ENCODE measurements around the gene GDF3.

The GDF3 gene

GRCh38 chr12:7681535-7681934, 14.0 kb downstream of the GDF3 start:
- H3K4me1 ChIP-seq (ENCODE audit: control insufficient read depth, insufficient read depth, low read length) = no peaks in the 10 kb centered on the region
- ChIA-PET CTCF (no interaction called here), POLR2A (no interaction called here)
- no peak overlapping the region for H3K4me3 ChIP-seq (ENCODE audit: low read depth, low read length)
- H3K9me3 ChIP-seq (ENCODE audit: control insufficient read depth, insufficient read depth, low read depth, low read length) = no peaks in the 10 kb centered on the region
- TF ChIP-seq ZNF280D (tag by site-specific recombination; IDR thresholded peaks at IDR 0.05) = no peak
- TF ChIP-seq ZNF621 (tag by site-specific recombination; IDR thresholded peaks at IDR 0.05) = no peak
- no peak for TF ChIP-seq ZBTB8A (tag by site-specific recombination; IDR thresholded peaks at IDR 0.05)
- no peak for TF ChIP-seq ZNF239 (tag by site-specific recombination; IDR thresholded peaks at IDR 0.05)
- TF ChIP-seq ZNF664 (tag by site-specific recombination; IDR thresholded peaks at IDR 0.05) = no peak
- TF ChIP-seq ZNF140 (tag by site-specific recombination; IDR thresholded peaks at IDR 0.05) = no peak
- no peak for TF ChIP-seq PRDM1 (tag by site-specific recombination; IDR thresholded peaks at IDR 0.05)
- no peaks in the 10 kb centered on the region for H3K36me3 ChIP-seq (ENCODE audit: control insufficient read depth in 2 of 2, insufficient read depth in 1 of 2, low read length in 2 of 2)
- no peak overlapping the region for H3K27ac ChIP-seq (ENCODE audit: extremely low read depth, low read depth, low read length)

GRCh38 chr12:7679251-7680045, 16.1 kb downstream of the GDF3 start:
- CTCF ChIA-PET = interaction anchor here (0.5 to 1.4 kb wide), 7 partner anchors 10 to 948 kb away, joined by 3 to 4 read pairs (median 4); no protein-coding TSS in a partner anchor
- Histone ChIP-seq H3K9me3 (ENCODE audit: control insufficient read depth, insufficient read depth, low read depth, low read length) (no peaks in the 10 kb centered on the region), H3K4me3 (ENCODE audit: low read depth, low read length) (no peak overlapping the region), H3K4me1 (ENCODE audit: control insufficient read depth, insufficient read depth, low read length) (no peaks in the 10 kb centered on the region), H3K27ac (ENCODE audit: extremely low read depth, low read depth, low read length) (no peak overlapping the region), H3K36me3 (ENCODE audit: control insufficient read depth in 2 of 2, insufficient read depth in 1 of 2, low read length in 2 of 2) (no peaks in the 10 kb centered on the region)
- POLR2A ChIA-PET = no interaction called here
- no peak for TF ChIP-seq BCL11A (tag by site-specific recombination; IDR thresholded peaks at IDR 0.05; ENCODE audit: low read depth)
- no peak for TF ChIP-seq GLI4 (tag by site-specific recombination; IDR thresholded peaks at IDR 0.05)
- no peak for TF ChIP-seq INSM2 (tag by site-specific recombination; IDR thresholded peaks at IDR 0.05)
- TF ChIP-seq ZNF133 (tag by site-specific recombination; IDR thresholded peaks at IDR 0.05) = no peak
- TF ChIP-seq ZNF18 (tag by site-specific recombination; IDR thresholded peaks at IDR 0.05) = no peak
- TF ChIP-seq ZNF692 (tag by site-specific recombination; IDR thresholded peaks at IDR 0.05) = no peak
- TF ChIP-seq ZNF266 (tag by site-specific recombination; IDR thresholded peaks at IDR 0.05; ENCODE audit: low read depth) = no peak
- no peak for TF ChIP-seq ZNF701 (tag by site-specific recombination; IDR thresholded peaks at IDR 0.05)
- TF ChIP-seq, protein P1, sequence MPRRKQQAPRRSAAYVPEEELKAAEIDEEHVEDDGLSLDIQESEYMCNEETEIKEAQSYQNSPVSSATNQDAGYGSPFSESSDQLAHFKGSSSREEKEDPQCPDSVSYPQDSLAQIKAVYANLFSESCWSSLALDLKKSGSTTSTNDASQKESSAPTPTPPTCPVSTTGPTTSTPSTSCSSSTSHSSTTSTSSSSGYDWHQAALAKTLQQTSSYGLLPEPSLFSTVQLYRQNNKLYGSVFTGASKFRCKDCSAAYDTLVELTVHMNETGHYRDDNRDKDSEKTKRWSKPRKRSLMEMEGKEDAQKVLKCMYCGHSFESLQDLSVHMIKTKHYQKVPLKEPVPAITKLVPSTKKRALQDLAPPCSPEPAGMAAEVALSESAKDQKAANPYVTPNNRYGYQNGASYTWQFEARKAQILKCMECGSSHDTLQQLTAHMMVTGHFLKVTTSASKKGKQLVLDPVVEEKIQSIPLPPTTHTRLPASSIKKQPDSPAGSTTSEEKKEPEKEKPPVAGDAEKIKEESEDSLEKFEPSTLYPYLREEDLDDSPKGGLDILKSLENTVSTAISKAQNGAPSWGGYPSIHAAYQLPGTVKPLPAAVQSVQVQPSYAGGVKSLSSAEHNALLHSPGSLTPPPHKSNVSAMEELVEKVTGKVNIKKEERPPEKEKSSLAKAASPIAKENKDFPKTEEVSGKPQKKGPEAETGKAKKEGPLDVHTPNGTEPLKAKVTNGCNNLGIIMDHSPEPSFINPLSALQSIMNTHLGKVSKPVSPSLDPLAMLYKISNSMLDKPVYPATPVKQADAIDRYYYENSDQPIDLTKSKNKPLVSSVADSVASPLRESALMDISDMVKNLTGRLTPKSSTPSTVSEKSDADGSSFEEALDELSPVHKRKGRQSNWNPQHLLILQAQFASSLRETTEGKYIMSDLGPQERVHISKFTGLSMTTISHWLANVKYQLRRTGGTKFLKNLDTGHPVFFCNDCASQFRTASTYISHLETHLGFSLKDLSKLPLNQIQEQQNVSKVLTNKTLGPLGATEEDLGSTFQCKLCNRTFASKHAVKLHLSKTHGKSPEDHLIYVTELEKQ (tag by site-specific recombination; IDR thresholded peaks at IDR 0.05; ENCODE audit: borderline replicate concordance) = no peak

Data from HEK293 (cell line).